HCT116 (cell line): ENCODE data around the gene DUSP14. TPM values are rescaled to one million over a fixed set of nuclear protein-coding genes. Genes with fewer than 3 reads are reported as not detected.

Experiments
- ATAC-seq: fragments of 200-7000 bp; cut with Tn5 transposase; 2 replicates; pipeline ENCODE4 v1.9.1; 2020; ENCODE audit warnings: mild to moderate bottlenecking, moderate library complexity
- BruUV-seq: library from RNA; stranded (reverse); fragments of 400-500 nt; replicated peaks from 2 replicates; lab custom pipeline; 2021; lab: Mats Ljungman, UMichigan
- CTCF ChIA-PET: fragments of 300-600 bp; sonication (Branson Sonifier 250); formaldehyde crosslinking; loops from one replicate; lab custom pipeline; 2021; ENCODE audit warnings: antibody characterized with exemption; lab: Charles Lee
- POLR2A ChIA-PET: fragments of 300-600, 350-600 bp; sonication (Branson Sonifier 250); formaldehyde crosslinking; loops from one replicate; lab custom pipeline; 2021; ENCODE audit warnings: antibody characterized with exemption; lab: Charles Lee
- RAD21 ChIA-PET, 2 experiments: fragments of 300-600 bp; sonication (Branson Sonifier 250); formaldehyde crosslinking; loops; one replicate each; lab custom pipeline; 2023; ENCODE audit warnings: low total read pairs in 2 of 2; ENCODE audit not compliant: uncharacterized antibody in 2 of 2, unreplicated experiment in 2 of 2, low non-redundant PET in 1 of 2; lab: Charles Lee
- DNase-seq: peaks from one replicate; pipeline ENCODE4 v3.0.0-alpha.2; 2010; ENCODE audit warnings: low read depth, low spot score
- H2AFZ ChIP-seq: fragments of 200-600 bp; shearing (Covaris generic), sonication (generic); 2 replicates; pipeline ENCODE4 v1.6.1; 2017; ENCODE audit warnings: low read depth, mixed run types, mixed read lengths, antibody characterized with exemption, low read length; ENCODE audit not compliant: poor library complexity, severe bottlenecking
- H3K27ac ChIP-seq: 2 replicates; pipeline ENCODE4 v1.5.1; 2012; ENCODE audit warnings: low read depth, low read length
- H3K27me3 ChIP-seq: fragments of 200-600 bp; sonication (generic); 2 replicates; pipeline ENCODE4 v1.6.1; 2016; ENCODE audit warnings: mixed run types, low read length, mixed read lengths; ENCODE audit not compliant: insufficient read depth
- H3K36me3 ChIP-seq, 2 experiments: fragments of 200-500 bp in 1 of 2; fragments of 200-600 bp in 1 of 2; sonication (Bioruptor generic) in 1 of 2; sonication (generic) in 1 of 2; 2 replicates each; pipeline versions ENCODE4 v1.5.1 to v1.6.1; 2014 to 2016; ENCODE audit warnings: low read length in 2 of 2, inconsistent platforms in 1 of 2, mixed read lengths in 1 of 2, mixed run types in 1 of 2; ENCODE audit not compliant: insufficient read depth in 2 of 2, control insufficient read depth in 1 of 2
- H3K4me1 ChIP-seq, 2 experiments: fragments of 200-600 bp in 1 of 2; sonication (generic) in 1 of 2; 2 replicates each; pipeline versions ENCODE4 v1.5.1 to v1.6.1; 2012 to 2017; ENCODE audit warnings: low read length in 2 of 2, inconsistent platforms in 1 of 2, mild to moderate bottlenecking in 1 of 2, mixed read lengths in 1 of 2, mixed run types in 1 of 2, moderate library complexity in 1 of 2; ENCODE audit not compliant: insufficient read depth in 2 of 2, control insufficient read depth in 1 of 2
- H3K4me2 ChIP-seq: fragments of 200-600 bp; sonication (generic); 2 replicates; pipeline ENCODE4 v1.6.1; 2017; ENCODE audit warnings: mixed run types, low read length, mixed read lengths
- H3K4me3 ChIP-seq, 2 experiments: fragments of 200-600 bp in 1 of 2; sonication (generic) in 1 of 2; replicated peaks in 1 of 2; 2 replicates each; pipeline ENCODE4 v1.5.1; 2011 to 2016; ENCODE audit warnings: low read length in 2 of 2, control low read depth in 1 of 2, low read depth in 1 of 2, mild to moderate bottlenecking in 1 of 2, mixed read lengths in 1 of 2, mixed run types in 1 of 2
- H3K79me2 ChIP-seq: fragments of 200-600 bp; sonication (generic); 2 replicates; pipeline ENCODE4 v1.6.1; 2017; ENCODE audit warnings: mild to moderate bottlenecking, mixed run types, low read length, moderate library complexity, mixed read lengths; ENCODE audit not compliant: insufficient read depth
- H3K9ac ChIP-seq: fragments of 200-600 bp; sonication (generic); 2 replicates; pipeline ENCODE4 v1.6.1; 2016; ENCODE audit warnings: low read length, mixed read lengths
- H3K9me2 ChIP-seq: fragments of 200-600 bp; sonication (generic), shearing (Covaris generic); 2 replicates; pipeline ENCODE4 v1.6.1; 2017; ENCODE audit warnings: mixed run types, mild to moderate bottlenecking, moderate library complexity; ENCODE audit not compliant: insufficient read depth
- H3K9me3 ChIP-seq, 2 experiments: fragments of 200-500 bp in 1 of 2; fragments of 200-600 bp in 1 of 2; sonication (Bioruptor generic) in 1 of 2; sonication (generic) in 1 of 2; 2 replicates each; pipeline ENCODE4 v1.6.1; 2014 to 2017; ENCODE audit warnings: low read length in 2 of 2, mixed read lengths in 2 of 2, inconsistent platforms in 1 of 2, low read depth in 1 of 2, mild to moderate bottlenecking in 1 of 2, mixed run types in 1 of 2, moderate library complexity in 1 of 2; ENCODE audit not compliant: control insufficient read depth in 1 of 2, insufficient read depth in 1 of 2
- H4K20me1 ChIP-seq: fragments of 200-600 bp; sonication (generic), shearing (Covaris generic); 2 replicates; pipeline ENCODE4 v1.6.1; 2017; ENCODE audit warnings: mixed run types, mild to moderate bottlenecking, moderate library complexity; ENCODE audit not compliant: insufficient read depth
- CTCF ChIP-seq, 3 experiments: fragments of 200-600 bp in 1 of 3; sonication (generic) in 1 of 3; IDR thresholded peaks in 2 of 3; conservative IDR thresholded peaks in 1 of 3; 2 replicates each; pipeline ENCODE4 v1.5.1; 2012 to 2017; ENCODE audit warnings: low read depth in 2 of 3, low read length in 2 of 3, antibody characterized with exemption in 1 of 3, borderline replicate concordance in 1 of 3, control low read depth in 1 of 3, mild to moderate bottlenecking in 1 of 3, mixed read lengths in 1 of 3, mixed run types in 1 of 3, moderate library complexity in 1 of 3; ENCODE audit not compliant: insufficient read depth in 1 of 3
- ELF1 ChIP-seq: IDR thresholded peaks from 2 replicates; pipeline ENCODE4 v1.6.1; 2012; ENCODE audit warnings: low read depth, borderline replicate concordance
- EZH2phosphoT487 ChIP-seq: fragments of 200-600 bp; IDR thresholded peaks from 2 replicates; pipeline ENCODE4 v1.6.1; 2018; ENCODE audit warnings: antibody characterized with exemption, borderline replicate concordance
- RAD21 ChIP-seq: IDR thresholded peaks from 2 replicates; pipeline ENCODE4 v1.6.1; 2012; ENCODE audit warnings: low read depth, mild to moderate bottlenecking
- REST ChIP-seq: IDR thresholded peaks from 2 replicates; pipeline ENCODE4 v1.6.1; 2012; ENCODE audit warnings: low read depth
- YY1 ChIP-seq: IDR thresholded peaks from 2 replicates; pipeline ENCODE4 v1.6.1; 2011; ENCODE audit warnings: low read length, low read depth, moderate library complexity, mild to moderate bottlenecking; ENCODE audit not compliant: insufficient replicate concordance; ENCODE audit errors: extremely low read depth
- intact Hi-C: fragments of 100-400 bp; cut with micrococcal nuclease; formaldehyde crosslinking; loops from 2 replicates; pipeline ENCODE4 v1.10.0; 2022
- total RNA-seq: library from RNA; stranded (reverse); gene quantifications from one replicate; pipeline ENCODE4 v1.2.1, GENCODE V29; 2021; ENCODE audit not compliant: unreplicated experiment

DUSP14 gene
- total RNA-seq, 1 experiment from 2014 or later = 27.6 TPM

GRCh38 chr17:37518826-37519225 is 29.1 kb downstream of the DUSP14 start:
- intact Hi-C loops = loop anchor here (1.0 kb wide), 1 partner anchor 8 kb away; no protein-coding TSS in a partner anchor
- CTCF ChIA-PET = no interaction called here
- H3K79me2 ChIP-seq = no peaks in the 10 kb centered on the region
- no TSS peak for BruUV-seq
- H2AFZ ChIP-seq = no peak overlapping the region
- H3K4me1 ChIP-seq = no peaks in the 10 kb centered on the region
- RAD21 ChIA-PET = no interaction called here
- H4K20me1 ChIP-seq = no peaks in the 10 kb centered on the region
- TF ChIP-seq YY1 (no peak), RAD21 (peak; percentile 19; the same call in 1 of the 2 replicates)
- TF ChIP-seq, all 23 proteins: peak for 1
- H3K9me3 ChIP-seq = no peaks in the 10 kb centered on the region
- no peak overlapping the region for H3K4me3 ChIP-seq
- no peak overlapping the region for H3K4me2 ChIP-seq
- H3K27me3 ChIP-seq = no peaks in the 10 kb centered on the region
- H3K9me2 ChIP-seq = no peaks in the 10 kb centered on the region
- POLR2A ChIA-PET = no interaction called here
- DNase-seq (no peak), ATAC-seq (no peak)
- no peak overlapping the region for H3K9ac ChIP-seq
- H3K27ac ChIP-seq = no peak overlapping the region
- H3K36me3 ChIP-seq = peaks cover 11 to 15% of the 10 kb centered on the region in 2 experiments; a peak in 3 of 4 replicates

GRCh38 chr17:37519251-37519985 is 29.7 kb downstream of the DUSP14 start:
- BruUV-seq = no TSS peak
- TF ChIP-seq CTCF (IDR thresholded peaks at IDR 0.05 in 2 of 3, conservative IDR thresholded peaks at IDR 0.05 in 1 of 3; ENCODE audit: borderline replicate concordance in 1 of 3, insufficient read depth in 1 of 3, low read depth in 2 of 3, low read length in 2 of 3) (no peak), REST (no peak), ELF1 (no peak), EZH2phosphoT487 (no peak)
- no peak overlapping the region for H3K27ac ChIP-seq
- H3K4me1 ChIP-seq = no peaks in the 10 kb centered on the region
- ATAC-seq (no peak), DNase-seq (no peak)
- ChIA-PET RAD21 (no interaction called here), CTCF (no interaction called here), POLR2A (no interaction called here)
- H3K9me2 ChIP-seq = no peaks in the 10 kb centered on the region
- peaks cover 11 to 15% of the 10 kb centered on the region in 2 experiments; a peak in 3 of 4 replicates for H3K36me3 ChIP-seq
- intact Hi-C loops = loop anchor here (1.0 kb wide), 1 partner anchor 8 kb away; no protein-coding TSS in a partner anchor
- no peaks in the 10 kb centered on the region for H4K20me1 ChIP-seq
- H3K9ac ChIP-seq = no peak overlapping the region
- no peak overlapping the region for H3K4me3 ChIP-seq
- H3K4me2 ChIP-seq = no peak overlapping the region
- H3K79me2 ChIP-seq = no peaks in the 10 kb centered on the region
- no peak overlapping the region for H2AFZ ChIP-seq
- no peaks in the 10 kb centered on the region for H3K27me3 ChIP-seq
- H3K9me3 ChIP-seq = no peaks in the 10 kb centered on the region
